Measurements from ENCODE around the gene TOX3.

TOX3 gene

GRCh38 chr16:52521570-52521969 lies 25.4 kb downstream of the TOX3 start:
- no peaks in the 10 kb centered on the region for H3K36me3 ChIP-seq (ENCODE audit: control insufficient read depth, insufficient read depth, low read length)
- no peak overlapping the region for H3K27ac ChIP-seq (ENCODE audit: low read depth, low read length)
- H3K27me3 ChIP-seq (ENCODE audit: insufficient read depth, low read length, poor library complexity) = no peaks in the 10 kb centered on the region
- no peak overlapping the region for H3K23ac ChIP-seq (ENCODE audit: low read length)
- H2BK120ac ChIP-seq (ENCODE audit: low read depth, low read length) = no peak overlapping the region
- peaks cover 3% of the 10 kb centered on the region for H3K4me1 ChIP-seq (ENCODE audit: control insufficient read depth, low read depth, low read length)
- no peak overlapping the region for H3K4me3 ChIP-seq (ENCODE audit: low read length)
- H2BK5ac ChIP-seq (ENCODE audit: low read length) = no peak overlapping the region
- H3K79me2 ChIP-seq (ENCODE audit: control insufficient read depth, insufficient read depth, low read length) = no peaks in the 10 kb centered on the region
- H3K56ac ChIP-seq (ENCODE audit: low read length) = no peak overlapping the region
- no CpG with 5 or more reads among the region's 6 CpGs for WGBS (ENCODE audit: extremely low coverage, insufficient coverage, low lambda C conversion rate)
- H3K18ac ChIP-seq (ENCODE audit: low read length) = no peak overlapping the region
- no peak overlapping the region for H2BK15ac ChIP-seq (replicated peaks; ENCODE audit: low read depth)
- no peak for DNase-seq
- H3K9ac ChIP-seq (ENCODE audit: low read length) = no peak overlapping the region
- no peak overlapping the region for H2AK5ac ChIP-seq (ENCODE audit: low read length)
- H3K4me2 ChIP-seq (ENCODE audit: low read length) = no peak overlapping the region
- no peak overlapping the region for H4K8ac ChIP-seq (ENCODE audit: low read depth, low read length)
- H3K4ac ChIP-seq (ENCODE audit: low read depth, low read length) = no peak overlapping the region
- no peak overlapping the region for H4K5ac ChIP-seq (ENCODE audit: low read length)
- no peaks in the 10 kb centered on the region for H3K79me1 ChIP-seq (ENCODE audit: low read length)

- no peak for DNase-seq
- Histone ChIP-seq H4K8ac (ENCODE audit: low read depth, low read length) (no peak overlapping the region), H2BK120ac (ENCODE audit: low read depth, low read length) (no peak overlapping the region), H3K27me3 (ENCODE audit: insufficient read depth, low read length, poor library complexity) (no peaks in the 10 kb centered on the region), H3K79me1 (ENCODE audit: low read length) (no peaks in the 10 kb centered on the region), H3K4ac (ENCODE audit: low read depth, low read length) (no peak overlapping the region), H3K4me1 (ENCODE audit: control insufficient read depth, low read depth, low read length) (no peaks in the 10 kb centered on the region), H2BK5ac (ENCODE audit: low read length) (no peak overlapping the region), H2AK5ac (ENCODE audit: low read length) (no peak overlapping the region), H4K5ac (ENCODE audit: low read length) (no peak overlapping the region), H3K4me2 (ENCODE audit: low read length) (no peak overlapping the region), H3K4me3 (ENCODE audit: low read length) (no peak overlapping the region), H3K56ac (ENCODE audit: low read length) (no peak overlapping the region), H3K18ac (ENCODE audit: low read length) (no peak overlapping the region), H3K36me3 (ENCODE audit: control insufficient read depth, insufficient read depth, low read length) (no peaks in the 10 kb centered on the region), H3K9ac (ENCODE audit: low read length) (no peak overlapping the region), H3K79me2 (ENCODE audit: control insufficient read depth, insufficient read depth, low read length) (no peaks in the 10 kb centered on the region), H3K27ac (ENCODE audit: low read depth, low read length) (no peak overlapping the region), H3K23ac (ENCODE audit: low read length) (no peak overlapping the region), H2BK15ac (replicated peaks; ENCODE audit: low read depth) (no peak overlapping the region)
- no CpG with 5 or more reads among the region's 5 CpGs for WGBS (ENCODE audit: extremely low coverage, insufficient coverage, low lambda C conversion rate)
Measured at GRCh38 chr16:52518884-52519283, 28.1 kb downstream of the TOX3 start.

GRCh38 chr16:52515068-52515671 lies 31.8 kb downstream of the TOX3 start:
- H3K79me2 ChIP-seq (ENCODE audit: control insufficient read depth, insufficient read depth, low read length) = no peaks in the 10 kb centered on the region
- no peak overlapping the region for H3K56ac ChIP-seq (ENCODE audit: low read length)
- no peak overlapping the region for H2AK5ac ChIP-seq (ENCODE audit: low read length)
- no peak overlapping the region for H3K4me2 ChIP-seq (ENCODE audit: low read length)
- H3K79me1 ChIP-seq (ENCODE audit: low read length) = no peaks in the 10 kb centered on the region
- no peaks in the 10 kb centered on the region for H3K36me3 ChIP-seq (ENCODE audit: control insufficient read depth, insufficient read depth, low read length)
- no peak overlapping the region for H2BK120ac ChIP-seq (ENCODE audit: low read depth, low read length)
- no peak overlapping the region for H3K23ac ChIP-seq (ENCODE audit: low read length)
- H3K27me3 ChIP-seq (ENCODE audit: insufficient read depth, low read length, poor library complexity) = no peaks in the 10 kb centered on the region
- H2BK15ac ChIP-seq (replicated peaks; ENCODE audit: low read depth) = no peak overlapping the region
- no peak overlapping the region for H4K8ac ChIP-seq (ENCODE audit: low read depth, low read length)
- H3K27ac ChIP-seq (ENCODE audit: low read depth, low read length) = no peak overlapping the region
- no peak for DNase-seq
- H3K4me3 ChIP-seq (ENCODE audit: low read length) = no peak overlapping the region
- no CpG with 5 or more reads among the region's 4 CpGs for WGBS (ENCODE audit: extremely low coverage, insufficient coverage, low lambda C conversion rate)
- no peaks in the 10 kb centered on the region for H3K4me1 ChIP-seq (ENCODE audit: control insufficient read depth, low read depth, low read length)
- H3K18ac ChIP-seq (ENCODE audit: low read length) = no peak overlapping the region
- H4K5ac ChIP-seq (ENCODE audit: low read length) = no peak overlapping the region
- H3K4ac ChIP-seq (ENCODE audit: low read depth, low read length) = no peak overlapping the region
- H2BK5ac ChIP-seq (ENCODE audit: low read length) = no peak overlapping the region
- H3K9ac ChIP-seq (ENCODE audit: low read length) = no peak overlapping the region

GRCh38 chr16:52512297-52512987 lies 34.5 kb downstream of the TOX3 start:
- no peak overlapping the region for H3K18ac ChIP-seq (ENCODE audit: low read length)
- H3K27me3 ChIP-seq (ENCODE audit: insufficient read depth, low read length, poor library complexity) = no peaks in the 10 kb centered on the region
- H3K56ac ChIP-seq (ENCODE audit: low read length) = no peak overlapping the region
- H2BK5ac ChIP-seq (ENCODE audit: low read length) = no peak overlapping the region
- no peaks in the 10 kb centered on the region for H3K36me3 ChIP-seq (ENCODE audit: control insufficient read depth, insufficient read depth, low read length)
- no peak for DNase-seq
- no peak overlapping the region for H2AK5ac ChIP-seq (ENCODE audit: low read length)
- H4K8ac ChIP-seq (ENCODE audit: low read depth, low read length) = no peak overlapping the region
- no peak overlapping the region for H3K23ac ChIP-seq (ENCODE audit: low read length)
- H3K9ac ChIP-seq (ENCODE audit: low read length) = no peak overlapping the region
- H3K4ac ChIP-seq (ENCODE audit: low read depth, low read length) = no peak overlapping the region
- H2BK15ac ChIP-seq (replicated peaks; ENCODE audit: low read depth) = no peak overlapping the region
- H3K4me3 ChIP-seq (ENCODE audit: low read length) = no peak overlapping the region
- no peak overlapping the region for H3K4me2 ChIP-seq (ENCODE audit: low read length)
- no peak overlapping the region for H3K27ac ChIP-seq (ENCODE audit: low read depth, low read length)
- no CpG with 5 or more reads among the region's 4 CpGs for WGBS (ENCODE audit: extremely low coverage, insufficient coverage, low lambda C conversion rate)
- no peak overlapping the region for H4K5ac ChIP-seq (ENCODE audit: low read length)
- no peaks in the 10 kb centered on the region for H3K79me2 ChIP-seq (ENCODE audit: control insufficient read depth, insufficient read depth, low read length)
- no peaks in the 10 kb centered on the region for H3K4me1 ChIP-seq (ENCODE audit: control insufficient read depth, low read depth, low read length)
- H3K79me1 ChIP-seq (ENCODE audit: low read length) = no peaks in the 10 kb centered on the region
- no peak overlapping the region for H2BK120ac ChIP-seq (ENCODE audit: low read depth, low read length)

- Histone ChIP-seq H2BK120ac (ENCODE audit: low read depth, low read length) (no peak overlapping the region), H3K27me3 (ENCODE audit: insufficient read depth, low read length, poor library complexity) (no peaks in the 10 kb centered on the region), H3K79me1 (ENCODE audit: low read length) (no peaks in the 10 kb centered on the region), H2AK5ac (ENCODE audit: low read length) (no peak overlapping the region), H3K56ac (ENCODE audit: low read length) (no peak overlapping the region), H3K27ac (ENCODE audit: low read depth, low read length) (no peak overlapping the region), H3K36me3 (ENCODE audit: control insufficient read depth, insufficient read depth, low read length) (no peaks in the 10 kb centered on the region), H3K4me1 (ENCODE audit: control insufficient read depth, low read depth, low read length) (no peaks in the 10 kb centered on the region), H3K4me3 (ENCODE audit: low read length) (no peak overlapping the region), H3K9ac (ENCODE audit: low read length) (no peak overlapping the region), H3K79me2 (ENCODE audit: control insufficient read depth, insufficient read depth, low read length) (no peaks in the 10 kb centered on the region), H3K4ac (ENCODE audit: low read depth, low read length) (no peak overlapping the region), H4K5ac (ENCODE audit: low read length) (no peak overlapping the region), H2BK5ac (ENCODE audit: low read length) (no peak overlapping the region), H3K23ac (ENCODE audit: low read length) (no peak overlapping the region), H4K8ac (ENCODE audit: low read depth, low read length) (no peak overlapping the region), H3K18ac (ENCODE audit: low read length) (no peak overlapping the region), H3K4me2 (ENCODE audit: low read length) (no peak overlapping the region), H2BK15ac (replicated peaks; ENCODE audit: low read depth) (no peak overlapping the region)
- DNase-seq = no peak
- no CpG with 5 or more reads among the region's 4 CpGs for WGBS (ENCODE audit: extremely low coverage, insufficient coverage, low lambda C conversion rate)
Measured at GRCh38 chr16:52501746-52502145, 45.2 kb downstream of the TOX3 start.

- no peak overlapping the region for H3K4ac ChIP-seq (ENCODE audit: low read depth, low read length)
- H3K18ac ChIP-seq (ENCODE audit: low read length) = no peak overlapping the region
- no peak overlapping the region for H3K56ac ChIP-seq (ENCODE audit: low read length)
- no peak for DNase-seq
- no peaks in the 10 kb centered on the region for H3K79me1 ChIP-seq (ENCODE audit: low read length)
- no peaks in the 10 kb centered on the region for H3K4me1 ChIP-seq (ENCODE audit: control insufficient read depth, low read depth, low read length)
- H3K4me3 ChIP-seq (ENCODE audit: low read length) = no peak overlapping the region
- no peaks in the 10 kb centered on the region for H3K79me2 ChIP-seq (ENCODE audit: control insufficient read depth, insufficient read depth, low read length)
- no peaks in the 10 kb centered on the region for H3K36me3 ChIP-seq (ENCODE audit: control insufficient read depth, insufficient read depth, low read length)
- H2BK15ac ChIP-seq (replicated peaks; ENCODE audit: low read depth) = no peak overlapping the region
- no peak overlapping the region for H3K23ac ChIP-seq (ENCODE audit: low read length)
- no peak overlapping the region for H4K8ac ChIP-seq (ENCODE audit: low read depth, low read length)
- no peak overlapping the region for H4K5ac ChIP-seq (ENCODE audit: low read length)
- no peaks in the 10 kb centered on the region for H3K27me3 ChIP-seq (ENCODE audit: insufficient read depth, low read length, poor library complexity)
- H3K9ac ChIP-seq (ENCODE audit: low read length) = no peak overlapping the region
- H2BK5ac ChIP-seq (ENCODE audit: low read length) = no peak overlapping the region
- H3K4me2 ChIP-seq (ENCODE audit: low read length) = no peak overlapping the region
- H2AK5ac ChIP-seq (ENCODE audit: low read length) = no peak overlapping the region
- no peak overlapping the region for H2BK120ac ChIP-seq (ENCODE audit: low read depth, low read length)
- no peak overlapping the region for H3K27ac ChIP-seq (ENCODE audit: low read depth, low read length)
Measured at GRCh38 chr16:52500963-52501362, 46.0 kb downstream of the TOX3 start.
